LNCAP (cell line): ENCODE results near the gene PCOLCE2.

ENCODE experiments used
- CTCF ChIP-seq: fragments of 450-650 bp; IDR thresholded peaks from 2 replicates; pipeline ENCODE4 v1.5.1; 2017; ENCODE audit warnings: mild to moderate bottlenecking

Gene PCOLCE2

GRCh38 chr3:142853270-142854168, 35.4 kb downstream of the PCOLCE2 start:
- TF ChIP-seq CTCF, result no peak

- TF ChIP-seq CTCF, result no peak
Observed at GRCh38 chr3:142852009-142852408, 36.9 kb downstream of the PCOLCE2 start.

GRCh38 chr3:142850395-142851023, 38.4 kb downstream of the PCOLCE2 start:
- TF ChIP-seq CTCF, result no peak

- TF ChIP-seq CTCF, result no peak
Observed at GRCh38 chr3:142849148-142849547, 39.7 kb downstream of the PCOLCE2 start.

- no peak for TF ChIP-seq CTCF
Observed at GRCh38 chr3:142846779-142847577, 41.9 kb downstream of the PCOLCE2 start.

- peak; percentile 73 for TF ChIP-seq CTCF
Observed at GRCh38 chr3:142844339-142844977, 44.4 kb downstream of the PCOLCE2 start.

GRCh38 chr3:142839831-142840230, 49.1 kb downstream of the PCOLCE2 start:
- TF ChIP-seq CTCF, result no peak
